NCI-H1092 (cell line): ENCODE data around the gene GCN1.
A peak's percentile ranks its signal among the peaks of the same experiment; 100 is the strongest.

ENCODE experiments used
- DNase-seq: peaks from one replicate; lab custom pipeline; 2025; lab: John Stamatoyannopoulos, UW

Gene GCN1

GRCh38 chr12:120116792-120117651 is 77.5 kb downstream of the GCN1 start:
- DNase-seq: peak; percentile 83

GRCh38 chr12:120116441-120116791 is 78.1 kb downstream of the GCN1 start, which contains the start of gene RAB35:
Gene RAB35, minus strand, starts transcription at chr12:120116753. Its CDS starts 103 bp downstream, at chr12:120116650.
- DNase-seq: no peak

GRCh38 chr12:120115692-120116440 is 78.6 kb downstream of the GCN1 start:
- no peak for DNase-seq

GRCh38 chr12:120115066-120115465 is 79.4 kb downstream of the GCN1 start:
- DNase-seq: no peak

- no peak for DNase-seq
Measured at GRCh38 chr12:120110550-120111501, 83.7 kb downstream of the GCN1 start.

- no peak for DNase-seq
Measured at GRCh38 chr12:120109570-120110267, 84.8 kb downstream of the GCN1 start.

GRCh38 chr12:120106151-120106550 is 88.4 kb downstream of the GCN1 start:
- no peak for DNase-seq

GRCh38 chr12:120103371-120103770 is 91.1 kb downstream of the GCN1 start:
- DNase-seq: no peak

GRCh38 chr12:120103044-120103338 is 91.5 kb downstream of the GCN1 start:
- no peak for DNase-seq

GRCh38 chr12:120102189-120103043 is 92.1 kb downstream of the GCN1 start:
- no peak for DNase-seq

GRCh38 chr12:120101617-120102016 is 92.9 kb downstream of the GCN1 start:
- no peak for DNase-seq

GRCh38 chr12:120101182-120101581 is 93.3 kb downstream of the GCN1 start:
- DNase-seq: no peak

- DNase-seq: peak; percentile 52
Measured at GRCh38 chr12:120100630-120101029, 93.9 kb downstream of the GCN1 start.

- DNase-seq: no peak
Measured at GRCh38 chr12:120099738-120100137, 94.8 kb downstream of the GCN1 start.

GRCh38 chr12:120098756-120099470 is 95.6 kb downstream of the GCN1 start:
- no peak for DNase-seq

- DNase-seq: no peak
Measured at GRCh38 chr12:120096671-120097202, 97.8 kb downstream of the GCN1 start.

GRCh38 chr12:120095736-120096135 is 98.8 kb downstream of the GCN1 start:
- no peak for DNase-seq

GRCh38 chr12:120095331-120095730 is 99.2 kb downstream of the GCN1 start:
- DNase-seq: no peak

- no peak for DNase-seq
Measured at GRCh38 chr12:120094485-120094884, 100.0 kb downstream of the GCN1 start.
